ENCODE results near the gene CTSA.

The CTSA gene

GRCh38 chr20:45890077-45890984 is 804 bp upstream of the CTSA start:
- TF ChIP-seq CTCF (IDR thresholded peaks at IDR 0.05; ENCODE audit: borderline replicate concordance, insufficient read depth, low read depth, low read length) = peak; percentile 47; the same call in 1 of the 2 replicates
- H3K4me3 ChIP-seq (ENCODE audit: low read depth, low read length) = peak overlapping the region; percentile 84

- TF ChIP-seq CTCF (IDR thresholded peaks at IDR 0.05; ENCODE audit: borderline replicate concordance, insufficient read depth, low read depth, low read length) = 0 out of 2 replicates have a peak, but pooled peaks have one; percentile 1
- peak overlapping the region; percentile 84 for H3K4me3 ChIP-seq (ENCODE audit: low read depth, low read length)
Measured at GRCh38 chr20:45892049-45892825, 1.1 kb downstream of the CTSA start.

- TF ChIP-seq CTCF (IDR thresholded peaks at IDR 0.05; ENCODE audit: borderline replicate concordance, insufficient read depth, low read depth, low read length) = no peak
- H3K4me3 ChIP-seq (ENCODE audit: low read depth, low read length) = no peak overlapping the region
Measured at GRCh38 chr20:45892828-45893500, 1.8 kb downstream of the CTSA start.

- H3K4me3 ChIP-seq (ENCODE audit: low read depth, low read length) = no peak overlapping the region
- no peak for TF ChIP-seq CTCF (IDR thresholded peaks at IDR 0.05; ENCODE audit: borderline replicate concordance, insufficient read depth, low read depth, low read length)
Measured at GRCh38 chr20:45893831-45894230, 2.7 kb downstream of the CTSA start.

- no peak for TF ChIP-seq CTCF (IDR thresholded peaks at IDR 0.05; ENCODE audit: borderline replicate concordance, insufficient read depth, low read depth, low read length)
- H3K4me3 ChIP-seq (ENCODE audit: low read depth, low read length) = no peak overlapping the region
Measured at GRCh38 chr20:45894797-45895196, 3.7 kb downstream of the CTSA start.

- no peak overlapping the region for H3K4me3 ChIP-seq (ENCODE audit: low read depth, low read length)
- no peak for TF ChIP-seq CTCF (IDR thresholded peaks at IDR 0.05; ENCODE audit: borderline replicate concordance, insufficient read depth, low read depth, low read length)
Measured at GRCh38 chr20:45896641-45897161, 5.6 kb downstream of the CTSA start.

Data from GM12875 (cell line).